GM18861 (cell line): ENCODE measurements around the gene DISC1.
A peak's percentile ranks its signal among the peaks of the same experiment; 100 is the strongest.
"Not testable (repeated sequence)": the region's sequence is repeated elsewhere in the genome, so short reads cannot be mapped to it uniquely, and the experiment has no call there.

Experiments
- ATAC-seq: cut with Tn5 transposase; IDR thresholded peaks from one replicate; pipeline ENCODE4 v1.9.1; 2021; ENCODE audit not compliant: unreplicated experiment

Gene DISC1

GRCh38 chr1:231626535-231626950, at the start of gene DISC1:
DISC1 (plus strand) TSS chr1:231626790; CDS start chr1:231626868, 78 bp downstream.
- peak; percentile 43 for ATAC-seq

GRCh38 chr1:231576804-231577718, 49.5 kb upstream of the DISC1 start:
- ATAC-seq = no peak

- ATAC-seq = no peak
These were observed 45.7 kb upstream of the DISC1 start for GRCh38 chr1:231580874-231581273.

- no peak for ATAC-seq
These were observed 44.7 kb upstream of the DISC1 start for GRCh38 chr1:231581859-231582258.

- ATAC-seq = no peak
These were observed 43.2 kb upstream of the DISC1 start for GRCh38 chr1:231583376-231583775.

GRCh38 chr1:231584117-231584516, 42.5 kb upstream of the DISC1 start:
- ATAC-seq = no peak

- ATAC-seq = no peak
These were observed 41.7 kb upstream of the DISC1 start for GRCh38 chr1:231584921-231585320.

- no peak for ATAC-seq
These were observed 36.0 kb upstream of the DISC1 start for GRCh38 chr1:231590453-231591198.

GRCh38 chr1:231591466-231591865, 35.1 kb upstream of the DISC1 start:
- no peak for ATAC-seq

GRCh38 chr1:231592809-231593208, 33.8 kb upstream of the DISC1 start:
- ATAC-seq = no peak

GRCh38 chr1:231593264-231593663, 33.3 kb upstream of the DISC1 start:
- ATAC-seq = not testable (repeated sequence)

GRCh38 chr1:231594123-231594522, 32.5 kb upstream of the DISC1 start:
- ATAC-seq = no peak

- ATAC-seq = no peak
These were observed 31.8 kb upstream of the DISC1 start for GRCh38 chr1:231594749-231595148.

GRCh38 chr1:231596337-231596791, 30.2 kb upstream of the DISC1 start:
- ATAC-seq = no peak

GRCh38 chr1:231597971-231598370, 28.6 kb upstream of the DISC1 start:
- no peak for ATAC-seq

GRCh38 chr1:231600458-231600976, 26.1 kb upstream of the DISC1 start:
- ATAC-seq = no peak

- no peak for ATAC-seq
These were observed 24.5 kb upstream of the DISC1 start for GRCh38 chr1:231601824-231602672.

- ATAC-seq = no peak
These were observed 24.0 kb upstream of the DISC1 start for GRCh38 chr1:231602673-231602984.

- ATAC-seq = no peak
These were observed 22.9 kb upstream of the DISC1 start for GRCh38 chr1:231603598-231604275.

- no peak for ATAC-seq
These were observed 22.3 kb upstream of the DISC1 start for GRCh38 chr1:231604276-231604621.
